HCT116 (cell line): ENCODE measurements around the gene FAM98A.

ENCODE experiments used
- ATF3 ChIP-seq: IDR thresholded peaks from 2 replicates; pipeline ENCODE4 v1.6.1; 2012
- CEBPB ChIP-seq: IDR thresholded peaks from 2 replicates; pipeline ENCODE4 v1.6.1; 2012; ENCODE audit warnings: low read depth
- CTCF ChIP-seq, 3 experiments: fragments of 200-600 bp in 1 of 3; sonication (generic) in 1 of 3; IDR thresholded peaks in 2 of 3; conservative IDR thresholded peaks in 1 of 3; 2 replicates each; pipeline ENCODE4 v1.5.1; 2012 to 2017; ENCODE audit warnings: low read depth in 2 of 3, low read length in 2 of 3, antibody characterized with exemption in 1 of 3, borderline replicate concordance in 1 of 3, control low read depth in 1 of 3, mild to moderate bottlenecking in 1 of 3, mixed read lengths in 1 of 3, mixed run types in 1 of 3, moderate library complexity in 1 of 3; ENCODE audit not compliant: insufficient read depth in 1 of 3
- EGR1 ChIP-seq: IDR thresholded peaks from 2 replicates; pipeline ENCODE4 v1.6.1; 2012; ENCODE audit warnings: low read depth
- EZH2 ChIP-seq: fragments of 200-600 bp; sonication (generic); IDR thresholded peaks from 2 replicates; pipeline ENCODE4 v1.6.1; 2017; ENCODE audit warnings: antibody characterized with exemption, mixed run types
- EZH2phosphoT487 ChIP-seq: fragments of 200-600 bp; IDR thresholded peaks from 2 replicates; pipeline ENCODE4 v1.6.1; 2018; ENCODE audit warnings: antibody characterized with exemption, borderline replicate concordance
- JUND ChIP-seq: IDR thresholded peaks from 2 replicates; pipeline ENCODE4 v1.6.1; 2012
- MAX ChIP-seq: IDR thresholded peaks from 2 replicates; pipeline ENCODE4 v1.6.1; 2012
- POLR2A ChIP-seq: IDR thresholded peaks from 2 replicates; pipeline ENCODE4 v1.7.0; 2011; ENCODE audit warnings: borderline replicate concordance; ENCODE audit not compliant: insufficient read depth, insufficient read length; ENCODE audit errors: extremely low read depth
- RAD21 ChIP-seq: IDR thresholded peaks from 2 replicates; pipeline ENCODE4 v1.6.1; 2012; ENCODE audit warnings: low read depth, mild to moderate bottlenecking
- REST ChIP-seq: IDR thresholded peaks from 2 replicates; pipeline ENCODE4 v1.6.1; 2012; ENCODE audit warnings: low read depth
- SRF ChIP-seq: IDR thresholded peaks from 2 replicates; pipeline ENCODE4 v1.6.1; 2012; ENCODE audit warnings: low read depth
- ZNF274 ChIP-seq: fragments of 200-500 bp; sonication (Bioruptor generic); IDR thresholded peaks from 2 replicates; pipeline ENCODE4 v1.6.1; 2014; ENCODE audit warnings: mild to moderate bottlenecking, low read depth, low read length, inconsistent platforms

- TF ChIP-seq CTCF (IDR thresholded peaks at IDR 0.05 in 2 of 3, conservative IDR thresholded peaks at IDR 0.05 in 1 of 3; ENCODE audit: borderline replicate concordance in 1 of 3, insufficient read depth in 1 of 3, low read depth in 2 of 3, low read length in 2 of 3) = no peak
- TF ChIP-seq CEBPB = no peak
- no peak for TF ChIP-seq EGR1
- no peak for TF ChIP-seq POLR2A
- TF ChIP-seq RAD21 = no peak
- TF ChIP-seq EZH2 = no peak
- TF ChIP-seq EZH2phosphoT487 = no peak
- TF ChIP-seq ATF3 = no peak
- TF ChIP-seq JUND = no peak
- TF ChIP-seq ZNF274 = no peak
- TF ChIP-seq MAX = no peak
- TF ChIP-seq SRF = no peak
- no peak for TF ChIP-seq REST
These were observed 6.0 kb upstream of the FAM98A start for GRCh38 chr2:33605056-33605455.
